HG02798 (cell line): Measurements from ENCODE around the gene DDX19B.
"Not testable (repeated sequence)": the region's sequence is repeated elsewhere in the genome, so short reads cannot be mapped to it uniquely, and the experiment has no call there.

Experiments used
- ATAC-seq: cut with Tn5 transposase; IDR thresholded peaks from one replicate; pipeline ENCODE4 v1.9.1; 2021; ENCODE audit warnings: mild to moderate bottlenecking; ENCODE audit not compliant: unreplicated experiment, poor library complexity

DDX19B gene

DNA sequence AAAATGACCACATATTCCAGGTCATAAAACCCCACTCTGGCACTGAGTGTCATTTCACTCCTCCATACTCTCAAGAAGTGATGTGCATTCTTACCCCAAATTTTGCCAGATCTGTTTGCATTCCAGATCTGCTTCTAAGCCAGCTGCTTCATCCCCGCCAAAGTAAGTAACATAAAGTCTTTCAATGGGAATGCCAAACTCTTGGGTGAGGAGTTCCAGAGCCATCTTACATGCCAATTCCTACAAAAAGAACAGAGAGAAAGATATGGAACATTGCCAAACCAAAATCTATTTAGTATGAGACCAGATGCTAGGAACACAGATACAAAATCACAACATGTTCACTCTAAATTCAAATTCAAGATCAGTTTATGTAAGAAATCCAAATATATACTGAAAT, 22.6 kb upstream of the DDX19B start:
- no peak for ATAC-seq

DNA sequence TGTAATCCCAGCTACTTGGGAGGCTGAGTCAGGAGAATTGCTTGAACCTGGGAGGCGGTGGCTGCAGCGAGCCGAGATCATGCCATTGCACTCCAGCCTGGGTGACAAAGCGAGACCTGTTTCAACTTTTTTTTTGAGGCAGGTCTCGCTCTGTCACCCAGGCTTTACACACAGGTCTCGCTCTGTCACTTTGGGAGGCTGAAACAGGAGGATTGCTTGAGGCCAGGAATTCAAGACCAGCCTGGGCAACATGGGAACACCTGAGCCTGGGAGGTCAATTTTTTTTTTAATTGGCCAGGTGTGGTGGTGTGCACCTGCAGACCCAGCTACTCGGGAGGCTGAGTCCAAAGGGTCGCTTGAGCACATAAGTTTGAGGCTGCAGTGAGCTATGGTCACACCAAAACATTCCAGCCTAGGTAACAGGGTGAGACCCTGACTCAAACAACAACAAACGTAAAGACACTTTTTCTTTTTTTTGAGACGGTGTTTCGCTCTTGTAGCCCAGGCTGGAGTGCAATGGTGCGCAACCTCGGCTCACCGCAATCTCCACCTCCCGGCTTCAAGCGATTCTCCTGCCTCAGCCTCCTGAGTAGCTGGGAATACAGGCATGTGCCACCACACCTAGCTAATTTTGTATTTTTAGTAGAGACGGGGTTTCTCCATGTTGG, 11.5 kb upstream of the DDX19B start:
- ATAC-seq = not testable (repeated sequence)

DNA sequence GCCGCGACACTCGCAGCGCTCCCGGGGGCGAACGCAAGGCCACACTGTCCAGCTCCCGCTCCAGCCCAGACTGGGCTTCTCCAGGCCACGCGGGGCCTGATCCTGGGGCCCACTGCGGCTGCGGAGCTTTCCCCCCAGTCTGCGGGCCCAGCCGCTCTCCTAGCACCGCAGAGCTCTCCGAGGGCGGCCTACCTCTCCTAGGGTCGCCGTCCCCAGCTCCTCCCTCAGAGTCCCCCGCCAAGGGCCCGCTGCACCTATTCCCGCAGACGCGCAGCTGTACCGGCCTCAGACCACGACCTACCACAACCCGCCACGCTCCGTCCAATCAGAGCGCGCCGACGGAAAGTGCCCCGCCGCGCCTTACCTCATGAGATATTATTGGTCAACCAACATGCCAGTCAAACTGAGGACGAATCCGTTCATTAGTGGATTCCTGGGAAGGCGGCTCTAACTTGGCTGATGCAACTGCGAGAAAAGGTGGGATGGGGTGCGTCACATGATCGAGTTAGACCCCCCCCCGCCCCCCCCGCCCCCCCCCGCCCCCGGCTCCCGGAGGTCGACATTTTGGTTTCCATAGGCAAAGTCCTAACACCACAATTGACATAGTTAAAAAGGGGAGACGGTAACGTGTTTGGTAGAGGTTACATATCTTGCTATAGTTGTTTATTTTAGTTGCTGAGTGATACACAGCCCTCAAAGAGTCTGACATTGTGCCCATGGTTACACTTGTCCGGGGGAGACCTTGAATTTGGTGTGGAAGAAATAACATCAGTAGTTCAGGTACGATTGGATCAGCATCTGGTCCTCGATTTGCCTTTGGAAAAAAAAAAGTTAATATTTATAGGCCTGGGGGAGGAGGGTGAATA, 9.5 kb upstream of the DDX19B start, which contains the start of gene AARS1:
Gene AARS1, minus strand, starts transcription at position 278 of the 866 bp plus-strand sequence. CDS start 6,743 bp downstream, outside the sequence.
- peak; percentile 98 for ATAC-seq

DNA sequence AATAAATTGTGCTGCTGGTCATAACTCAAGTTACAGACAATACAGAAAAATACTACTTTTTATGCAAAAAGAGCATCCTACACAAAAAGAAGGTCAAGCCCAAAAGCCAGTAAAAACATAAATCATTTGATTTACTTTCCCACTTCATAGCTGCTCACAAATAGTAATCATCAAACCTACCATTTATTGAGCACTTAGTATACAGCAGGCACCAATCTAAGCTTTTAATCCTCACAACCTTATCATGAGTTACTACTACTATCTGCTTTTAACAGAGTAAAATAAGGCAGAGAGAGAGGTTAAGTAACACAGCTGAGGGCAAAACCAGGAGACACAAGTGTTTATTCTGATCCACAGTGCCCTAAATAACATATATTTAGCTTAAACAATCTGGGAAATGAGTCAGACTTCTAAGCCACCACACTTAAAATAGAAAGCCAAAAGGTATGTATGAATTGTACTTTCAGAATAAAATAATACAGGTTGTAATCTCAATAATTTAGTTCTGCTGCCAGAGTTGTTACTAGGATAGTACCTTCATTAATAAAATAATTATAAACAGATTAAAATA, 8.0 kb upstream of the DDX19B start:
- no peak for ATAC-seq

DNA sequence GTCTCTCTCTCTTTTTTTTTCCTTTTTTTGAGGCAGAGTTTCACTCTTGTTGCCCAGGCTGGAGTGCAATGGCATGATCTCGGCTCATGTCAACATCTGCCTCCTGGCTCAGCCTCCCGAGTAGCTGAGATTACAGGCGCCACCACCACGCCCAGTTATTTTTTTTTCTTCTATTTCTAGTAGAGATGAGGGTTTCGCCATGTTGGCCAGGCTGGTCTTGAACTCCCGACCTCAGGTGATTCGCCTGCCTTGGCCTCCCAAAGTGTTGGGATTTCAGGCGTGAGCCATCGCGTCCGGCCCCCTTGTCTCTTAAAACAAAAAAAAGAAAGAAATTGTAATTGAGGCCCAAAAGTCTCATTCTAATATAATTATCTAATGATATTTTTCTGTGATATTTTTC, 6.8 kb upstream of the DDX19B start:
- ATAC-seq = not testable (repeated sequence)

DNA sequence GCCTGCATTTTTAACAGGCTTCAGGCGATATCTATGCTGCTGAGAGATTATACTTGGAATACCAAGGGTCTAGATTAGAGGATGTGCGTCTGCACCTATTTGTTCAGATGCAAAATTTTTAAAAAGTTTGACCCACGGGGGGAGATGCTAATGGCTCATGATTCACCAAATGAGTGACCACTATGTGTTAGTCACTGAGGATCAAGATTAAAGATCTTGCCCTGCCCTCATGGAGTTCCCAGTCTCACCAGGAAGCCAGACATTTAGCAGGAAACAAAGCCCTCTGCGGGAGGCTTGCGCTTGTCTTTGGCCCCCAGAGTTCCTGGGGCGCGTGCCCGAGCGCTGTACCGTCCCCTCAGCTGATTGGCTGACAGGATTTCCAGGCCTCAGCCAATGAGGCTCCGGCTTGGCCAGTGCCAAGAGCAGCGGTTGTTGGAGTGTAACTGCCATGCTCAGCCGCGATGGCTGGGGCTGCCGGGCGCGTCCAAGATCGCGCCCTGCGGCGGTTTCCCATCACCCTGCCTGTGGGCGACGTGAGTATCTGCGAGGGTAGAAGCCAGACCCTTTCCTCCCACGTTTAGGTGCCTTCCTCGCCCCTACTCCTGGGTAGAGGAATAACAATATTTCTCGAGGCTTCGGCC, 4.5 kb upstream of the DDX19B start:
- no peak for ATAC-seq

DNA sequence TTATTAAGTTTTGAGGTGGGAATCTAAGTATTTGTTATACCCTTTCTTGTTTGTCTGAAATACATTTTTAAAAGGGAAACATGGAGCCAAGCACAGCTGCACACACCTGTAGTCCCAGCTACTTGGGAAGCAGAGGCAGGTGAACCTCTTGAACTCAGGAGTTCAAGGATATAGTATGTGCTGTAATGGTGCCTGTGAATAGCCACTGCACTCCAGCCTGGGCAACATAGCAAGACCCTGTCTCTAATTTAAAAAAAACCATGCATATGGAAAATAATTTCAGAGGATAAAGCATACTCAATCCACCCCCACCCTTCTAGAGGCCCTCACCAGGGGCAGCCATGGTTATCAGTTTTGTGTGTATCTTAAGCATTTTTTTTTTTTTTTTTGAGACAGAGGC, 3.4 kb upstream of the DDX19B start:
- no peak for ATAC-seq

DNA sequence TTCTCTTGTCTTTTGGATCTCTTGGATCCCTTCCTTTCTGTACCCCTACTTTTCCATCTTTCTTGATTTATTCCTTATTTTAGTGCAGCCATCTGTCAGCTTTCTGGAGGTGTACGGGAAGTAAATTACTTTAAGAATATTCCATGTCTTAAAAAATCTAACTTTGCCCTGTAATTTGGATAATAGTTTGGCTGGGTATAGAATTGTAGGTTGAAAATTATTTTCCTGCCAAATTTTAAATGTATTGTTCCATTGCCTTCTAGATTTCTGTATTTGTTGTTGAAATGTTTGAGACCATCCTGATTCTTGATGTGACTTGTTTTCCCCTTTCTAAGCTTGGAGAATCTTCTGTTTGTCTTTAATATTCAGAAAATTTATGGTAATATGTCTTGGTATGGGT, 2.1 kb downstream of the DDX19B start:
- no peak for ATAC-seq

DNA sequence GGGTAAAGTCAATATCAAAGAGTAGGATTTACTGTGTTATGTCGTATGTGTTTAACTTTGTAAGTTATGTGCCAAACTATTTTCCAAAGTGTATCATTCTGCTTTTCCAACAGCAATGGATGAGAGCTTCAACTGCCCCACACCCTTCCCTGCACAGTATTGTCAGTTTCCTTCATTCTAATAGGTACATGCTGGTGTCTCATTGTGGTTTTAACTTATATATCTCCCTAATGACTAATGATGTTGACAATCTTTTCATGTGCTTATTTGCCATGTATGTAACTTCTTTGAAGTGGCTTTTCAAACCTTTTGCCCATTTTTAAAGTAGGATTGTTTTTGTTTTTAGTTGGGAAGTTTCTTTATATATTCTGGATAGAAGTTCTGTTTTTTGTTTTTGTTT, 3.8 kb downstream of the DDX19B start:
- no peak for ATAC-seq

DNA sequence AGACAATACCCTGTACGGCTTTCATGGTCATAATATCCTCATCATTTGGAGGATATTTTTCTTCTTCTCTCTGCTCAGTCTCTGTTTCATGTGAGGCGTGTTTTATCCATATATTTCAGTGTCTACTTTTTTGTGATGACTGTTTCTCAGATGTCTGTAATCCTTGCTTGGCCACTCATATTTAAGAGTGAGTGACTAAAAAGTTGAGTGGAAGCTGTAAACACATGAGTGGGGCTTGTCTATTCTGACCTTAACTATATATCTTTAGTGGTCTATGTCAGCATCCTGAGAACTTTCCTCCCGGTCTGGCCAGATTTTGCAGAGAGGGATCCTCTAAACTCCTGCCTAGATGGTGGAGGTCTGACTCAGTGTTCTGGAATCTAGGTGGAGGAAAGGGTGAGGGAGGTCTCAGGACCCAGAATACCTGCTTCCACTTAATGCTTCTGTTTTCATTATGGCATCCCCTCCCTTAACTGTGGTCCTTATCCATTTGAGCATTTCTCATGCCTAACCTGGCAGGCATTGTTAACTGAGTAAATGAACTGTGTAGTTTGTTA, 6.0 kb downstream of the DDX19B start:
- ATAC-seq = no peak

DNA sequence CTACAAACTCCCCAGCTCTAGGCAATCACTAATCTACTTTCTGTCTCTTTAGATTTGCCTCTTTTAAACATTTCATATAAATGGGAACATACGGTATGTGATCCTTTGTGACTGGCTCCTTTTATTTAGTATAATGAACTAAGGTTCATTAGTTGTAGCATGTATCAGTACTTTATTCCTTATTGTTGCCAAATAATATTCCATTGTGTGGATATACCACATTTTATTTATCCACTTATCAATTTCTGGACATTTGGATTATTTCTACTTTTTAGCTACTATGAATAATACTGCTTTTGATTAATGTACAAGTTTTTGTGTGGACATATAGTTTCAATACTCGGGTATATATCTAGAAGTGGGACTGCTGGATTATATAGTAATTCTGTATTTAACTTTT, 7.9 kb downstream of the DDX19B start:
- ATAC-seq = no peak

DNA sequence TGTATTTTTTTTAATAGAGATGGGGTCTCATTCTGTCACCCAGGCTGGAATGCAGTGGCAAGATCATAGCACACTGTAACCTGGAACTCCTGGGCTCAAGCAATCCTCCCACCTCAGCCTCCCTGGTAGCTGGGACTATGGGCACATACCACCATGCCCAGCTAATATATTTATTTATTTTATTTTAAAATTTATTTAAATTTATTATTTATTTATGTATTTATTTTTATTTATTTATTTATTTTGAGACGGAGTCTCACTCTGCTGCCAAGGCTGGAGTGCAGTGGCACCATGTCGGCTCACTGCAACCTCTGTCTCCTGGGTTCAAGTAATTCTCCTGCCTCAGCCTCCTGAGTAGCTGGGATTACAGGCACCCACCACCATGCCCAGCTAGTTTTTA, 8.7 kb downstream of the DDX19B start:
- not testable (repeated sequence) for ATAC-seq

DNA sequence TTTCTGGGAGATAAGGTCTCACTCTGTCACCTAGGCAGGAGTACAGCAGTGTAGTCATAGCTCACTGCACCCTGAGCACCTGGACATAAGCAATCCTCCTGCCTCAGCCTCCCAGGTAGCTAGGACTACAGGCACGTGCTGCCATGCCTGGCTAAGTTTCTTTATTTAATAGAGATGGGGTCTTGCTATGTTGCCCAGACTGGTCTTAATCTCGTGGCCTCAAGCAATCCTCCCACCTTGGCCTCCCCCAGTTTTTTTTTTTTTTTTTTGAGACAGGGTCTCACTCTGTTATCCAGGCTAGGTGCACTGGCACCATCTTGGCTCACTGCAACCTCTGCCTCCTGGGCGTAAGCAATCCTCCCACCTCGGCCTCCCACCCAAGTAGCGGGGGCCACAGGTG, 21.1 kb downstream of the DDX19B start:
- no peak for ATAC-seq

DNA sequence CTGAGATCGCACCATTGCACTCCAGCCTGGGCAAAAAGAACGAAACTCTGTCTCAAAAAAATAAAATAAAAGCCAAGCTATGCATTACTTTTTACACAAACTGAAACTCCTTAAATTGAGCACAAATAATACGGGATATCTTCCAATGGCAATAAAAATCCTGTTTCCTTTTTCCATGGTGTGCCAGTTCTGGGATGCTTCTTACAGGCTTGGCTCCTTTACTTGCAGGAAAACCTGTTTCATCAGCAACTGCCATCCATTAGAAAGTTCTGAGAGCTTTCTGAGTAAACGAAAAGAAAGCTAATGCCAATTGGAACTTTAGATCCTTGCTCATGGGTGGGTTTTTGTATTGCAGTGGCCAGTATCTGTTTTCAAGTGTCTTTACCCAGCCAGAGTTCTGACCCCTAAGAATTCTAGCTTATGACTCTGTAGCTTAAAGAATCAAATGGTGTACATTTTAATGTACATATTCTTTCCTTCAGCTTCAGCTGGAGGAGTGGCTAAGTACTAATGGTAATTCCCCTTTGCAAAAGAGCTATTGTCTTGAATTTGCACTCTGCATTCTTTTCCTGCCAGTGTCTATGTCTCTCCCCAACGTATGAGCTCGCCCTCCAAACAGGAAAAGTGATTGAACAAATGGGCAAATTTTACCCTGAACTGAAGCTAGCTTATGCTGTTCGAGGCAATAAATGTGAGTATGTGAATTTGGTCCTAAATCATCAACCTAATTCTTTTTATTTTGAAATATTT, 26.2 kb downstream of the DDX19B start:
- no peak for ATAC-seq

DNA sequence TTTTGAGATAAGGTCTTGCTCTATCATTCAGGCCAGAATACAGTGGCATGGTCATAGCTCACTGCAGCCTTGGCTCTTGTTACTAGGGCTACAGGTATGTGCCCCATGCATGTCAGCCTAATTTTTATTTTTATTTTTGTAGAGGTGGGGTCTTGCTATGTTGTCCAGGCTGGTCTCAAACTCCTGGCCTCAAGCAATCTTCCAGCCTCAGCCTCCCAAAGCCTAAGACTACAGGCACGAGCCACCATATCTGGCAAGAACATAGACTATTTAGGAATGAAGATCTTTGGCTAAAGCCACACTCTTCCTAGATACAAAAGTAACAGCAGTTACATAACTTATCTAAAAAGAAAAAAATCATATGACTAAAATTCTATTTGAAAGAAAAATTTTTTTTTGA, 32.1 kb downstream of the DDX19B start:
- no peak for ATAC-seq

DNA sequence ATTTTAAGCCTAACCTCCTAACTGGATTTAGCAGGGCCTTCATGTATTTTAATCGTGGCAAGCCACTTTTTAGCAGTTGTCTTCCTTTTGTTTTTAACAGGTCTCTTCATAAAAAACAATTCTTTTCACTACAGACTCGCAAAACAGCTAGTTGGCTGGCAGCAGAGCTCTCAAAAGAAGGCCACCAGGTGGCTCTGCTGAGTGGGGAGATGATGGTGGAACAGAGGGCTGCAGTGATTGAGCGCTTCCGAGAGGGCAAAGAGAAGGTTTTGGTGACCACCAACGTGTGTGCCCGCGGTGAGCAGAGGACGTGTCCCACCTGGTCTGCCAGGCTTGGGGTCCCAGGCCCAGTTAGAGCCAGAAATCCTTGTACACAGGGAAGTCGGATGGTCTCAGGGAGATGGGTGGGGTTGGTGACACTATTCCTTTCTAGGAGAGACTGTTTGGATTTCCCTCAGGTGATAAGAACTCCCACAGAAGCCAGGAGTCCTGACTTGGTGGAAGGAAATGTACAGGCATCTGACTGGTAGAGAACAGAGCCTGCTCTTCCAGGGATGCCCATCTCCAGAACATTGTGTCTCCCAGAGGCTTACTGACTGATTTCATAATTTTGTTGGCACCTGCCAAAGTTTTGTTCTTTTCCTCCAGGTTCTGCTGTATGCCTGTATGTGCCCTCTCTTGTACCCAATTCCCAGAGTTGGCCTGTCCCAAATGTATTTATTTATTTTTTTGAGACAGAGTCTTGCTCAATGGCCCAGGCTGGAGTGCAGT, 32.8 kb downstream of the DDX19B start:
- ATAC-seq = no peak

DNA sequence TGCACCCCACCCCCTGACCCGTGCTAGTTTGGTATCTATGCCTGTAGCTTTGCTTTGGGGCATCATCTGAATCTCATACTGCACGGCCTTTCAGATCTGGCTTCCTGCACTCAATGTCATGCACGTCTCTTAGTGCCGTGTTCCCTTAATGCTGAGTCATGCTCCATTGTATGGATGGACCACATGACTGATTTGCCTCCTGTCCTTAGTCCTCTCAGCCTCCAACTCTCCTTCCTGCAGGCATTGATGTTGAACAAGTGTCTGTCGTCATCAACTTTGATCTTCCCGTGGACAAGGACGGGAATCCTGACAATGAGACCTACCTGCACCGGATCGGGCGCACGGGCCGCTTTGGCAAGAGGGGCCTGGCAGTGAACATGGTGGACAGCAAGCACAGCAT, 33.7 kb downstream of the DDX19B start:
- not testable (repeated sequence) for ATAC-seq

DNA sequence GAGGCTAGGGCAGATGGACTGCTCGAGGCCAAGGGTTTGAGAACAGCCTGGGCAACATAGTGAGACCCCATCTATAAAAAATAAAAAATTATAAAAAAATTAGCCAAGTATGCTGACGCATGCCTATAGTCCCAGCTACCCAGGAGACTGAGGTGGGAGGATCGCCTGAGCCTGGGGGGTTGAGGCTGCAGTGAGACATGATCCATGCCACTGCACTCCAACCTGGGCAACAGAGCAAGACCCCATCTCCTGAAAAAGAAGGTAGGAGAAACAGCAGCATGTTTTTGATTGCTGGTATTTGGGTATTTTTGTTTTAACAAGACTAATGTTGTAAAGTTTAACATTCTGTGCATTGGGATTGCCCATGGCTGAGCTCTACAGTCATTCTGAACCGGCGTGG, 38.8 kb downstream of the DDX19B start:
- ATAC-seq = no peak

DNA sequence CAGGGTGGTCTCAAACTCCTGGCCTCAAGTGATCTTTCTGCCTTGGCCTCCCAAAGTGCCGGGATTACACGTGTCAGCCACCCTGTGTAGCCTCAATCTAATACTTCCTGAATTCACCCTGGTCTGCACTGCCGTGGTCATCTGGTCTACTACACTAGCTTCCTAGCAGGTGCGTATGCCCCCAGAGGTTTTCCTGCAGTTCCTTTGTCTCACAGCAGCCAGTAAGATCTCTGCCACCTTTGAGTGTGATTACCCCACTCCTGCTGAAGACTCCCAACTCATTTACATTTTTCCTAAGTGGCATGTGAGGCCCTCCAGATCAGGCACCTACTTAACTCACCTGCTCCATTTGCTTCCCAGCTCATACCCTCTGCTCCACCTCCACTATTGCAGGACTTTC, 42.6 kb downstream of the DDX19B start:
- ATAC-seq = no peak
